B cell (primary cell): ENCODE data around the gene ZNF140. TPM values are rescaled to one million over a fixed set of nuclear protein-coding genes. Genes with fewer than 3 reads are reported as not detected.

Source experiments
- ATAC-seq: fragments of 200-7000 bp; cut with Tn5 transposase; one replicate; pipeline ENCODE4 v1.10.0; 2021; ENCODE audit warnings: low read depth, mild to moderate bottlenecking, moderate number of reproducible peaks, moderate library complexity
- CTCF ChIA-PET: fragments of 350-600 bp; sonication (Branson Sonifier 250); formaldehyde crosslinking; loops from one replicate; lab custom pipeline; 2021; ENCODE audit warnings: antibody characterized with exemption, inconsistent platforms; lab: Charles Lee
- POLR2A ChIA-PET: fragments of 350-600 bp; sonication (Branson Sonifier 250); formaldehyde crosslinking; loops from one replicate; lab custom pipeline; 2021; ENCODE audit warnings: antibody characterized with exemption; lab: Charles Lee
- DNase-seq: peaks from one replicate; pipeline ENCODE4 v3.0.0; 2013
- H2AFZ ChIP-seq: 2 replicates; pipeline ENCODE4 v1.6.1; 2012; ENCODE audit warnings: mild to moderate bottlenecking, low read depth, low read length; ENCODE audit not compliant: insufficient read depth, poor library complexity, severe bottlenecking
- H3K27ac ChIP-seq, 2 donors: 1 replicate in 1 of 2; 2 replicates in 1 of 2; pipeline ENCODE4 v1.5.1; 2012 to 2013; ENCODE audit warnings: low read length in 2 of 2, mild to moderate bottlenecking in 2 of 2, moderate library complexity in 1 of 2
- H3K27me3 ChIP-seq, 4 experiments: fragments of 200-600 bp in 1 of 4; sonication (generic) in 1 of 4; replicated peaks in 1 of 4; 1 replicate in 2 of 4; 2 replicates in 2 of 4; pipeline versions ENCODE4 v1.6.1 to v1.7.0; 2013 to 2016; ENCODE audit warnings: low read length in 3 of 4, mild to moderate bottlenecking in 2 of 4, mixed read lengths in 1 of 4, moderate library complexity in 1 of 4; ENCODE audit not compliant: insufficient read depth in 4 of 4, control insufficient read depth in 3 of 4; ENCODE audit errors: control extremely low read depth in 1 of 4
- H3K36me3 ChIP-seq, 2 experiments: replicated peaks in 1 of 2; 1 replicate in 1 of 2; 2 replicates in 1 of 2; pipeline versions ENCODE4 v1.6.1 to v1.7.1; 2013; ENCODE audit warnings: low read length in 1 of 2; ENCODE audit not compliant: insufficient read depth in 2 of 2, control insufficient read depth in 1 of 2; ENCODE audit errors: control extremely low read depth in 1 of 2, extremely low read depth in 1 of 2
- H3K4me1 ChIP-seq, 2 donors: fragments of 200-600 bp in 1 of 2; sonication (generic) in 1 of 2; 1 replicate in 1 of 2; 2 replicates in 1 of 2; pipeline versions ENCODE4 v1.5.1 to v1.6.1; 2013 to 2017; ENCODE audit warnings: low read length in 2 of 2; ENCODE audit not compliant: control insufficient read depth in 2 of 2, insufficient read depth in 2 of 2
- H3K4me2 ChIP-seq: replicated peaks from 2 replicates; pipeline ENCODE3; 2012; ENCODE audit warnings: mild to moderate bottlenecking, low read depth, low read length; ENCODE audit not compliant: poor library complexity, severe bottlenecking
- H3K4me3 ChIP-seq, 5 experiments: fragments of 200-600 bp in 1 of 5; sonication (generic) in 1 of 5; 1 replicate in 3 of 5; 2 replicates in 2 of 5; pipeline versions ENCODE4 v1.5.1 to v1.7.0; 2011 to 2016; ENCODE audit warnings: low read length in 4 of 5, mild to moderate bottlenecking in 4 of 5, low read depth in 2 of 5, control low read depth in 1 of 5, moderate library complexity in 1 of 5; ENCODE audit not compliant: insufficient read depth in 1 of 5; ENCODE audit errors: control extremely low read depth in 1 of 5, extremely low read depth in 1 of 5
- H3K79me2 ChIP-seq: fragments of 200-600 bp; sonication (generic); one replicate; pipeline ENCODE4 v1.6.0; 2016; ENCODE audit warnings: low read length; ENCODE audit not compliant: control insufficient read depth, insufficient read depth
- H3K9ac ChIP-seq: fragments of 200-600 bp; sonication (generic); 2 replicates; pipeline ENCODE4 v1.6.1; 2017; ENCODE audit warnings: mild to moderate bottlenecking, low read length, moderate library complexity
- H3K9me3 ChIP-seq, 3 donors: one replicate each; pipeline versions ENCODE4 v1.6.1 to v1.7.1; 2013; ENCODE audit warnings: low read length in 2 of 3; ENCODE audit not compliant: control insufficient read depth in 2 of 3, insufficient read depth in 1 of 3; ENCODE audit errors: control extremely low read depth in 1 of 3
- H4K20me1 ChIP-seq: 2 replicates; pipeline ENCODE4 v1.6.0; 2012; ENCODE audit warnings: mild to moderate bottlenecking, low read length; ENCODE audit not compliant: insufficient read depth, control insufficient read depth, poor library complexity, severe bottlenecking
- H3K27ac Mint-ChIP-seq: one replicate; pipeline ENCODE4 v1.8.0; 2021; ENCODE audit warnings: mixed read lengths
- H3K27me3 Mint-ChIP-seq: one replicate; pipeline ENCODE4 v1.8.0; 2021; ENCODE audit warnings: mixed read lengths
- H3K4me1 Mint-ChIP-seq: one replicate; pipeline ENCODE4 v1.8.0; 2021; ENCODE audit warnings: mixed read lengths
- H3K4me3 Mint-ChIP-seq: one replicate; pipeline ENCODE4 v1.8.0; 2021; ENCODE audit warnings: mixed read lengths
- H3K9me3 Mint-ChIP-seq: one replicate; pipeline ENCODE4 v1.8.0; 2022; ENCODE audit warnings: mixed read lengths; ENCODE audit not compliant: insufficient read depth
- EZH2 ChIP-seq: IDR thresholded peaks from 2 replicates; pipeline ENCODE4 v1.6.1; 2012; ENCODE audit warnings: borderline replicate concordance, low read depth, mild to moderate bottlenecking, moderate library complexity, low read length; ENCODE audit not compliant: insufficient read depth, poor library complexity, severe bottlenecking
- WGBS: methylation state at CpG from one replicate; pipeline ENCODE4 v1.1.5; 2013; ENCODE audit warnings: missing lambda C conversion rate; ENCODE audit not compliant: insufficient coverage; 5-methylcytosine and 5-hydroxymethylcytosine counted together
- intact Hi-C: fragments of 100-400 bp; cut with micrococcal nuclease; formaldehyde crosslinking; loops from one replicate; pipeline ENCODE4 v1.10.0; 2022
- polyA plus RNA-seq: library from polyadenylated mRNA; depleted of rRNA; stranded (reverse); fragments of >200 nt; gene quantifications from 2 replicates; pipeline ENCODE4 v1.2.3, GENCODE V29; 2012
- total RNA-seq, 2 donors: library from RNA; stranded (reverse); fragments of 120-200 nt in 1 of 2; gene quantifications; 1 replicate in 1 of 2; 2 replicates in 1 of 2; pipeline versions ENCODE4 v1.2.3 to v1.2.4, GENCODE V29; 2013 to 2022
- TF ChIP-seq, protein P1 (sequence below): fragments of 200-600 bp; IDR thresholded peaks from one replicate; pipeline ENCODE4 v1.8.0; 2022; ENCODE audit warnings: antibody characterized with exemption, mild to moderate bottlenecking

ZNF140 gene
- total and polyA plus RNA-seq, 2 donors (not counting 1 experiment from before 2014, with no cell fraction given), result 11.3 to 26.8 TPM

DNA sequence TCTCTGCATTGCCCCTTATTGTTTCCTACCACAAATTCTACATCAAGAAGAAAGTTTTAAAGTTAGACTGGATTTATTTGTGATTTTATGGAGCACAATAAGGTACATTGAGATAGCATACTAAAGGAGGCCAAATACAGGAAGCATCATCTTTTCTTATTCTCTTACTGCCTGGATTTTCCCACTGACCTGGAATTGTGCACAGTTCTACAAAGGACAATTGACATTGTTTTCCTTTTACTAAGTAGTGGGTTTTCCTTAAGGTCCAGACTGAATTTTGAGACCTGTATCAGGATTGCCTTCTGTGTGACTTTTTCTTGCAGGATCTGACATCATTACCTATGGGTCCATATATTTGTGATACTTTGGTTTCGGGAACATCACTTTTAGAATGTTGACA, 18.8 kb upstream of the ZNF140 start:
- Histone ChIP-seq H3K4me1 (no peaks in the 10 kb centered on the region), H3K9me3 (peaks cover 50 to 98% (median 50%) of the 10 kb centered on the region in 3 donors), H3K36me3 (peaks cover 2 to 3% of the 10 kb centered on the region in 2 experiments), H2AFZ (no peak overlapping the region), H3K27ac (no peak overlapping the region), H4K20me1 (no peaks in the 10 kb centered on the region), H3K4me3 (peak overlapping the region in 1 of 5 experiments; percentile 8), H3K79me2 (no peaks in the 10 kb centered on the region), H3K9ac (no peak overlapping the region), H3K27me3 (no peaks in the 10 kb centered on the region), H3K4me2 (no peak overlapping the region)
- POLR2A ChIA-PET, result no interaction called here
- Mint-ChIP-seq H3K4me3 (no peak overlapping the region), H3K27ac (no peak overlapping the region), H3K9me3 (peaks cover 18% of the 10 kb centered on the region), H3K27me3 (no peaks in the 10 kb centered on the region), H3K4me1 (no peaks in the 10 kb centered on the region)
- intact Hi-C loops, result no loop called here
- CTCF ChIA-PET, result no interaction called here
- DNase-seq, result no peak
- no peak for ATAC-seq
- 100% methylated on average over 1 of the region's 1 CpG for WGBS
- TF ChIP-seq, protein P1, sequence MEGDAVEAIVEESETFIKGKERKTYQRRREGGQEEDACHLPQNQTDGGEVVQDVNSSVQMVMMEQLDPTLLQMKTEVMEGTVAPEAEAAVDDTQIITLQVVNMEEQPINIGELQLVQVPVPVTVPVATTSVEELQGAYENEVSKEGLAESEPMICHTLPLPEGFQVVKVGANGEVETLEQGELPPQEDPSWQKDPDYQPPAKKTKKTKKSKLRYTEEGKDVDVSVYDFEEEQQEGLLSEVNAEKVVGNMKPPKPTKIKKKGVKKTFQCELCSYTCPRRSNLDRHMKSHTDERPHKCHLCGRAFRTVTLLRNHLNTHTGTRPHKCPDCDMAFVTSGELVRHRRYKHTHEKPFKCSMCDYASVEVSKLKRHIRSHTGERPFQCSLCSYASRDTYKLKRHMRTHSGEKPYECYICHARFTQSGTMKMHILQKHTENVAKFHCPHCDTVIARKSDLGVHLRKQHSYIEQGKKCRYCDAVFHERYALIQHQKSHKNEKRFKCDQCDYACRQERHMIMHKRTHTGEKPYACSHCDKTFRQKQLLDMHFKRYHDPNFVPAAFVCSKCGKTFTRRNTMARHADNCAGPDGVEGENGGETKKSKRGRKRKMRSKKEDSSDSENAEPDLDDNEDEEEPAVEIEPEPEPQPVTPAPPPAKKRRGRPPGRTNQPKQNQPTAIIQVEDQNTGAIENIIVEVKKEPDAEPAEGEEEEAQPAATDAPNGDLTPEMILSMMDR, result no peak
- TF ChIP-seq EZH2, result no peak

DNA sequence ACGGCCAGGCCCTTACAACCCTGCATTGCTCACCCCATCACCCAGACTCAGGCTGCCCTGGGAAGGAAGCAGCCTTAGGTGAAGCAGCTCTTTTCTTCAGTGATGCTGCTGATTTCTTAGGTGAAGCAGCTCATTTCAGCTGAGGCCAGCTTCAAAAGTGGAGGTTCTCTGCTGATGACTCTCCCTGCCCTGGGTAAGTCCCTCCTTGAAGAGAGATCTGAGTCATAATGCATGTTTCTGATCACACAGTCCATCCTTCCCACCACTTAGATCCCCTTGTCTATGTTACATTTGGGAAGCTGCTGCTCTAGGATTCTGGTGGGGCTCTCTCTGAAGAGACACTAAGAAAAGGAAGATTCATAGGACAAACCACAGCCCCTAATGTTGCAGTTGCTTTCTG, 17.2 kb upstream of the ZNF140 start:
- no peaks in the 10 kb centered on the region for H3K4me1 Mint-ChIP-seq
- no peak overlapping the region for H3K27ac ChIP-seq
- intact Hi-C loops, result no loop called here
- H4K20me1 ChIP-seq, result no peaks in the 10 kb centered on the region
- no peak overlapping the region for H2AFZ ChIP-seq
- no peaks in the 10 kb centered on the region for H3K79me2 ChIP-seq
- H3K27me3 Mint-ChIP-seq, result no peaks in the 10 kb centered on the region
- no peaks in the 10 kb centered on the region for H3K27me3 ChIP-seq
- DNase-seq (no peak), ATAC-seq (no peak)
- H3K4me3 ChIP-seq, result peak overlapping the region in 1 of 5 experiments; percentile 5
- no peak overlapping the region for H3K9ac ChIP-seq
- no peaks in the 10 kb centered on the region for H3K4me1 ChIP-seq
- no peak overlapping the region for H3K4me2 ChIP-seq
- H3K9me3 ChIP-seq, result peaks cover 42 to 97% (median 53%) of the 10 kb centered on the region in 3 donors
- CTCF ChIA-PET, result interaction anchor here (0.5 kb wide), 1 partner anchor 47 kb away, joined by 3 read pairs; no protein-coding TSS in a partner anchor
- H3K9me3 Mint-ChIP-seq, result peaks cover 16% of the 10 kb centered on the region
- POLR2A ChIA-PET, result no interaction called here
- H3K36me3 ChIP-seq, result no peaks in the 10 kb centered on the region
- 100% methylated on average over 1 of the region's 1 CpG for WGBS
- no peak for TF ChIP-seq EZH2
- TF ChIP-seq, protein P1, result no peak
- H3K27ac Mint-ChIP-seq, result no peak overlapping the region
- no peak overlapping the region for H3K4me3 Mint-ChIP-seq
